ENCODE results near the gene HSD17B7. TPM values are rescaled to one million over a fixed set of nuclear protein-coding genes. Genes with fewer than 3 reads are reported as not detected.

HSD17B7 gene
- total and polyA plus RNA-seq, 10 of the 15 experiments (the other 5 are each of a cell fraction or from before 2014, with no cell fraction given): 32.9 to 88.1 (median 36.3) TPM

DNA sequence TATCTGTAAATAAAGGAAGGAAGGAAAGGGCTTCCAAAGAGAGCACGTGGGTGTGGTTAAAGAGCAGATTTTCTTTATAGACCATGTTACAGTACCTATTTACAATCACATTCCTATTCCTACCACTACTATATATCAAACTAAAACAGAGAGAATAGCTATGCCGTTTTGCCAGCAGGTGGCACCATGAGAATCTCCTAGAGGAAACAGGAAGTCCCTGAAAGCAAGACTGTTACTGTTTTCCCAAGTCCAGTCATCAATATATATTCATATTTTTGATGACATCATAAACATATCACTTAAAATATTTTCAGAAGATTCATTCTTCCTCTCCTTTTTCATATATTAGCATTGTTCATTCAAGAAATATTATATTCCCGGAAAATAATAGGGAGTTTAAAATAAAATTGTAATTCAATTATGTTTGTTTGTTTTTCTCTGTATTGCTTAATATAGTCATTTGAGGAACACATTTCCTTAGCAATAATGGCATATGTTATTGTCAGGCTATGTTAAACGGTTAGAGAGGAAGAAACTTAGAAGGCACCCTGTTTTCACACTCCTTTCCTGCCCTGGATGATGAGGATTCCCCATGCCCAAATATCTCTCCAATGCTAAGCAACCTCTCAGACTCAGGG is 63.9 kb downstream of the HSD17B7 start (continued):
- TF ChIP-seq YY1 (IDR thresholded peaks at IDR 0.05; ENCODE audit: low read depth, low read length) (no peak), HDAC2 (IDR thresholded peaks at IDR 0.05) (no peak), CHD2 (IDR thresholded peaks at IDR 0.05; ENCODE audit: borderline replicate concordance, low read depth, low read length) (no peak), EZH2 (IDR thresholded peaks at IDR 0.05; ENCODE audit: borderline replicate concordance, control insufficient read depth, low read depth, low read length) (no peak), ATF7 (IDR thresholded peaks at IDR 0.05; ENCODE audit: low read depth) (peak; percentile 91), FOXM1 (IDR thresholded peaks at IDR 0.05; ENCODE audit: low read depth, low read length) (no peak), NFYA (IDR thresholded peaks at IDR 0.05; ENCODE audit: borderline replicate concordance, low read depth, low read length) (no peak), PML (IDR thresholded peaks at IDR 0.05; ENCODE audit: low read length) (no peak), MAX (IDR thresholded peaks at IDR 0.05; ENCODE audit: low read depth, low read length) (no peak), SMC3 (IDR thresholded peaks at IDR 0.05; ENCODE audit: borderline replicate concordance, low read length) (peak; percentile 69; the same call in 1 of the 2 replicates), ETV6 (conservative IDR thresholded peaks at IDR 0.05 in 1 of 2, IDR thresholded peaks at IDR 0.05 in 1 of 2; ENCODE audit: borderline replicate concordance in 1 of 2, low read depth in 1 of 2) (no peak), NR2C1 (IDR thresholded peaks at IDR 0.05) (no peak), EP300 (IDR thresholded peaks at IDR 0.05; ENCODE audit: borderline replicate concordance in 1 of 2, control insufficient read depth in 1 of 2, low read depth in 2 of 2, low read length in 2 of 2) (no peak), CEBPB (IDR thresholded peaks at IDR 0.05; ENCODE audit: borderline replicate concordance in 1 of 2, low read depth in 2 of 2, low read length in 2 of 2) (no peak), RB1 (IDR thresholded peaks at IDR 0.05; ENCODE audit: borderline replicate concordance) (no peak), NR2F1 (conservative IDR thresholded peaks at IDR 0.05) (no peak), LARP7 (IDR thresholded peaks at IDR 0.05) (no peak), SREBF1 (IDR thresholded peaks at IDR 0.05; ENCODE audit: low read length) (no peak), ESRRA (IDR thresholded peaks at IDR 0.05; ENCODE audit: low read length) (no peak), BMI1 (IDR thresholded peaks at IDR 0.05; ENCODE audit: borderline replicate concordance) (no peak), ZBED1 (IDR thresholded peaks at IDR 0.05; ENCODE audit: borderline replicate concordance) (no peak), RAD21 (IDR thresholded peaks at IDR 0.05; ENCODE audit: insufficient read depth, low read depth, low read length) (peak; percentile 67), NRF1 (conservative IDR thresholded peaks at IDR 0.05; ENCODE audit: low read depth, low read length) (no peak)
- TF ChIP-seq, protein P1, sequence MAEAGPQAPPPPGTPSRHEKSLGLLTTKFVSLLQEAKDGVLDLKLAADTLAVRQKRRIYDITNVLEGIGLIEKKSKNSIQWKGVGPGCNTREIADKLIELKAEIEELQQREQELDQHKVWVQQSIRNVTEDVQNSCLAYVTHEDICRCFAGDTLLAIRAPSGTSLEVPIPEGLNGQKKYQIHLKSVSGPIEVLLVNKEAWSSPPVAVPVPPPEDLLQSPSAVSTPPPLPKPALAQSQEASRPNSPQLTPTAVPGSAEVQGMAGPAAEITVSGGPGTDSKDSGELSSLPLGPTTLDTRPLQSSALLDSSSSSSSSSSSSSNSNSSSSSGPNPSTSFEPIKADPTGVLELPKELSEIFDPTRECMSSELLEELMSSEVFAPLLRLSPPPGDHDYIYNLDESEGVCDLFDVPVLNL (IDR thresholded peaks at IDR 0.05; ENCODE audit: low read depth, low read length): no peak
- TF ChIP-seq, protein P2, sequence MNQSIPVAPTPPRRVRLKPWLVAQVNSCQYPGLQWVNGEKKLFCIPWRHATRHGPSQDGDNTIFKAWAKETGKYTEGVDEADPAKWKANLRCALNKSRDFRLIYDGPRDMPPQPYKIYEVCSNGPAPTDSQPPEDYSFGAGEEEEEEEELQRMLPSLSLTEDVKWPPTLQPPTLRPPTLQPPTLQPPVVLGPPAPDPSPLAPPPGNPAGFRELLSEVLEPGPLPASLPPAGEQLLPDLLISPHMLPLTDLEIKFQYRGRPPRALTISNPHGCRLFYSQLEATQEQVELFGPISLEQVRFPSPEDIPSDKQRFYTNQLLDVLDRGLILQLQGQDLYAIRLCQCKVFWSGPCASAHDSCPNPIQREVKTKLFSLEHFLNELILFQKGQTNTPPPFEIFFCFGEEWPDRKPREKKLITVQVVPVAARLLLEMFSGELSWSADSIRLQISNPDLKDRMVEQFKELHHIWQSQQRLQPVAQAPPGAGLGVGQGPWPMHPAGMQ (IDR thresholded peaks at IDR 0.05; ENCODE audit: borderline replicate concordance): no peak
- TF ChIP-seq, protein P3, sequence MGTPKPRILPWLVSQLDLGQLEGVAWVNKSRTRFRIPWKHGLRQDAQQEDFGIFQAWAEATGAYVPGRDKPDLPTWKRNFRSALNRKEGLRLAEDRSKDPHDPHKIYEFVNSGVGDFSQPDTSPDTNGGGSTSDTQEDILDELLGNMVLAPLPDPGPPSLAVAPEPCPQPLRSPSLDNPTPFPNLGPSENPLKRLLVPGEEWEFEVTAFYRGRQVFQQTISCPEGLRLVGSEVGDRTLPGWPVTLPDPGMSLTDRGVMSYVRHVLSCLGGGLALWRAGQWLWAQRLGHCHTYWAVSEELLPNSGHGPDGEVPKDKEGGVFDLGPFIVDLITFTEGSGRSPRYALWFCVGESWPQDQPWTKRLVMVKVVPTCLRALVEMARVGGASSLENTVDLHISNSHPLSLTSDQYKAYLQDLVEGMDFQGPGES (IDR thresholded peaks at IDR 0.05): no peak

Data from GM12878 (cell line).